Trophoblast cell (in vitro differentiated cells and primary cell): Measurements from ENCODE around the gene PTP4A2.

Experiments used
- DNase-seq, 2 donors: peaks; one replicate each; pipeline ENCODE4 v3.0.0-alpha.2; 2016
- H2AFZ ChIP-seq: 2 replicates; pipeline ENCODE4 v1.6.1; 2013; ENCODE audit warnings: low read length, moderate library complexity, mild to moderate bottlenecking; ENCODE audit not compliant: insufficient read depth, poor library complexity
- H2AK5ac ChIP-seq: 2 replicates; pipeline ENCODE4 v1.6.1; 2013; ENCODE audit warnings: mild to moderate bottlenecking, low read length
- H2BK120ac ChIP-seq: 2 replicates; pipeline ENCODE4 v1.6.1; 2013; ENCODE audit warnings: low read length, mild to moderate bottlenecking, moderate library complexity; ENCODE audit not compliant: insufficient read depth, poor library complexity
- H2BK12ac ChIP-seq: 2 replicates; pipeline ENCODE4 v1.6.1; 2013; ENCODE audit warnings: mild to moderate bottlenecking, low read length, moderate library complexity
- H2BK5ac ChIP-seq: 2 replicates; pipeline ENCODE4 v1.6.1; 2013; ENCODE audit warnings: low read length, low read depth, moderate library complexity, mild to moderate bottlenecking; ENCODE audit not compliant: poor library complexity
- H3K14ac ChIP-seq: 2 replicates; pipeline ENCODE4 v1.6.1; 2013; ENCODE audit warnings: mild to moderate bottlenecking, low read length
- H3K18ac ChIP-seq: 2 replicates; pipeline ENCODE4 v1.6.1; 2013; ENCODE audit warnings: mild to moderate bottlenecking, low read length
- H3K23ac ChIP-seq: 2 replicates; pipeline ENCODE4 v1.6.1; 2013; ENCODE audit warnings: low read length
- H3K27ac ChIP-seq: 2 replicates; pipeline ENCODE4 v1.5.1; 2013; ENCODE audit warnings: low read depth, mild to moderate bottlenecking, inconsistent platforms, low read length, moderate library complexity
- H3K27me3 ChIP-seq: 2 replicates; pipeline ENCODE4 v1.6.1; 2013; ENCODE audit warnings: inconsistent platforms, mild to moderate bottlenecking, low read length, moderate library complexity; ENCODE audit not compliant: insufficient read depth
- H3K36me3 ChIP-seq, 2 experiments: 1 replicate in 1 of 2; 2 replicates in 1 of 2; pipeline ENCODE4 v1.6.1; 2013; ENCODE audit warnings: low read length in 2 of 2, mild to moderate bottlenecking in 2 of 2, moderate library complexity in 1 of 2; ENCODE audit not compliant: insufficient read depth in 2 of 2, control insufficient read depth in 1 of 2
- H3K4ac ChIP-seq: 2 replicates; pipeline ENCODE4 v1.6.1; 2013; ENCODE audit warnings: low read depth, mild to moderate bottlenecking, low read length, moderate library complexity
- H3K4me1 ChIP-seq, 2 experiments: 1 replicate in 1 of 2; 2 replicates in 1 of 2; pipeline ENCODE4 v1.6.1; 2013; ENCODE audit warnings: low read length in 2 of 2, mild to moderate bottlenecking in 2 of 2, moderate library complexity in 1 of 2; ENCODE audit not compliant: insufficient read depth in 2 of 2, control insufficient read depth in 1 of 2
- H3K4me2 ChIP-seq: 2 replicates; pipeline ENCODE4 v1.6.1; 2013; ENCODE audit warnings: inconsistent platforms, mild to moderate bottlenecking, low read length, moderate library complexity
- H3K4me3 ChIP-seq: 2 replicates; pipeline ENCODE4 v1.5.1; 2013; ENCODE audit warnings: mild to moderate bottlenecking, low read depth, low read length, inconsistent platforms
- H3K79me1 ChIP-seq: one replicate; pipeline ENCODE4 v1.6.1; 2013; ENCODE audit warnings: low read length
- H3K79me2 ChIP-seq: 2 replicates; pipeline ENCODE4 v1.6.1; 2013; ENCODE audit warnings: low read length, mild to moderate bottlenecking; ENCODE audit not compliant: control insufficient read depth, insufficient read depth, poor library complexity
- H3K9ac ChIP-seq: 2 replicates; pipeline ENCODE4 v1.6.1; 2013; ENCODE audit warnings: mild to moderate bottlenecking, low read length
- H3K9me3 ChIP-seq: 2 replicates; pipeline ENCODE4 v1.6.1; 2013; ENCODE audit warnings: low read depth, mild to moderate bottlenecking, control low read depth, inconsistent platforms, low read length; ENCODE audit not compliant: insufficient read depth
- H4K12ac ChIP-seq: 2 replicates; pipeline ENCODE4 v1.6.1; 2013; ENCODE audit warnings: low read depth, mild to moderate bottlenecking, low read length, moderate library complexity
- H4K8ac ChIP-seq: 2 replicates; pipeline ENCODE4 v1.6.1; 2013; ENCODE audit warnings: low read depth, mild to moderate bottlenecking, low read length, moderate library complexity
- H4K91ac ChIP-seq: one replicate; pipeline ENCODE4 v1.6.1; 2013; ENCODE audit warnings: low read depth, mild to moderate bottlenecking, low read length, moderate library complexity
- WGBS: extraction: QIAGEN DNeasy Blood & Tissue Kit; methylation state at CpG from one replicate; pipeline ENCODE4 v1.1.7; 2013; ENCODE audit warnings: missing lambda C conversion rate; ENCODE audit not compliant: insufficient read length, insufficient coverage; ENCODE audit errors: extremely low coverage; 5-methylcytosine and 5-hydroxymethylcytosine counted together

The PTP4A2 gene

DNA sequence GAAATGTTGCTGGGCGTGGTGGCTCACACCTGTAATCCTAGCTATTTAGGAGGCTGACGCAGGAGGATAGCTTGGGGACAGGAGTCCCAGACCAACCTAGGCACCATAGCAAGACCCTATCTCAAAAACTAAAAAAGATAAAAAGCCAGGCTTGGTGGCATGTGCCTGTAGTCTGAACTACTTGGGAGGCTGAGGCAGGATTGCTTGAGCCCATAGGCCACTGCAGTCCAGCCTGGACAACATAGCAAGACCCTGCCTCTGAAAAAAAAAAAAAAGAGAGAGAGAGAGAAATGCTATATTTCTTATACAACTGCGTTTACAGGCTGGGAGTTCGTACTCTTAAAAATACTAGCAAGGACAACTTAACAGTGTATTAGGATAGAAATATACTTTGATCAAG lies 76.1 kb downstream of the PTP4A2 start:
- no peak overlapping the region for H4K8ac ChIP-seq
- WGBS = no CpG with 5 or more reads among the region's 4 CpGs
- no peak overlapping the region for H3K4me3 ChIP-seq
- H4K12ac ChIP-seq = no peak overlapping the region
- no peak overlapping the region for H3K9ac ChIP-seq
- H4K91ac ChIP-seq = no peak overlapping the region
- no peak for DNase-seq
- H3K4ac ChIP-seq = no peak overlapping the region
- H3K79me2 ChIP-seq = no peaks in the 10 kb centered on the region
- no peak overlapping the region for H2AK5ac ChIP-seq
- H3K14ac ChIP-seq = no peak overlapping the region
- no peak overlapping the region for H2AFZ ChIP-seq
- H2BK120ac ChIP-seq = no peak overlapping the region
- H3K36me3 ChIP-seq = no peaks in the 10 kb centered on the region
- H3K18ac ChIP-seq = no peak overlapping the region
- H3K9me3 ChIP-seq = no peaks in the 10 kb centered on the region
- no peaks in the 10 kb centered on the region for H3K4me1 ChIP-seq
- H3K79me1 ChIP-seq = no peaks in the 10 kb centered on the region
- H3K23ac ChIP-seq = no peak overlapping the region
- H3K27me3 ChIP-seq = no peaks in the 10 kb centered on the region
- no peak overlapping the region for H3K27ac ChIP-seq
- H2BK5ac ChIP-seq = no peak overlapping the region
- H3K4me2 ChIP-seq = no peak overlapping the region
- no peak overlapping the region for H2BK12ac ChIP-seq

DNA sequence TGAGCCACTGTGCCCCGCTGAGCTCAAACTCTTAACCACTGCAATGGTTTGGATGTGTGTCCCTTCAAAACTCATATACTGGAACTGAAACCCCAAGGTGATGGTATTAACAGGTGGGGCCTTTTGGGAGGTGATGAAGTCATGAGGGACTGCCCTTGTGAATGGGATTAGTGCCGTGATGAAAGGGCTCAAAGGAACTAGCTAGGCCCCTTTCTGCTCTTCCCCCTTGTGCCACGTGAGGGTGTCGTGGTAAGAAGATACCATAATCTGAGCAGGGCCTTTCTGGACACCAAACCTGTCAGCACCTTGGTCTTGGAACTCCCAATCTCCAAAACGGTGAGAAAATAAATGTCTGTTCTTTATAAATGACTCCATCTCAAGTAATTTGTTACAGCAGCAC lies 76.8 kb downstream of the PTP4A2 start:
- Histone ChIP-seq H4K12ac (no peak overlapping the region), H3K79me1 (no peaks in the 10 kb centered on the region), H2BK12ac (no peak overlapping the region), H3K14ac (no peak overlapping the region), H3K9me3 (no peaks in the 10 kb centered on the region), H3K4me1 (no peaks in the 10 kb centered on the region), H3K27ac (no peak overlapping the region), H4K8ac (no peak overlapping the region), H3K4me2 (no peak overlapping the region), H3K79me2 (no peaks in the 10 kb centered on the region), H3K4ac (no peak overlapping the region), H3K18ac (no peak overlapping the region), H2BK5ac (no peak overlapping the region), H3K36me3 (no peaks in the 10 kb centered on the region), H2AFZ (no peak overlapping the region), H2BK120ac (no peak overlapping the region), H3K27me3 (no peaks in the 10 kb centered on the region), H3K23ac (no peak overlapping the region), H2AK5ac (no peak overlapping the region), H3K9ac (no peak overlapping the region), H4K91ac (no peak overlapping the region), H3K4me3 (no peak overlapping the region)
- WGBS = no CpG with 5 or more reads among the region's 5 CpGs
- no peak for DNase-seq

DNA sequence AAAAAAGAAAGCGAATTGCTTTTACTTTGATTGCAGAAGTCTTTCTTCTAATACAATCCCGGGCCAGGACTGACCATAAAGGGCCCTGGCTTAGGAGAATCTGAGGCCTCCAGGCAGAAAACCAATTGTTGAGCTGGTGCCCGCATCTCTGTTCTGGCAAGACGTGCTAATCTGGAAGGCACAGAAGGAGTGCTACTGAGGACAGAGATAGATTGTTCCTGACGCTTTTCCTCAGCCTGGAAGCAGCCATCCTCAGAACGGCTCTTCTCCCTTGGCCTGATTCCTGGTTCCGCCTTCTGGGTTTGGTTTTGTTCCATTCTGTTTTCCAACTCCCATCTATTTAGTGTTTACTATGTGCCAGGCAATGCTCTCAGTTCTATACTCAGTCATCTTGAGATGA lies 77.6 kb downstream of the PTP4A2 start:
- Histone ChIP-seq H2BK120ac (no peak overlapping the region), H4K8ac (no peak overlapping the region), H3K27ac (no peak overlapping the region), H3K9me3 (no peaks in the 10 kb centered on the region), H3K4me3 (no peak overlapping the region), H3K14ac (no peak overlapping the region), H3K4me1 (no peaks in the 10 kb centered on the region), H2AFZ (no peak overlapping the region), H4K91ac (no peak overlapping the region), H3K18ac (no peak overlapping the region), H3K79me1 (no peaks in the 10 kb centered on the region), H3K79me2 (no peaks in the 10 kb centered on the region), H3K4me2 (no peak overlapping the region), H2BK5ac (no peak overlapping the region), H3K4ac (no peak overlapping the region), H2AK5ac (no peak overlapping the region), H3K36me3 (no peaks in the 10 kb centered on the region), H3K27me3 (no peaks in the 10 kb centered on the region), H3K9ac (no peak overlapping the region), H3K23ac (no peak overlapping the region), H2BK12ac (no peak overlapping the region), H4K12ac (no peak overlapping the region)
- no CpG with 5 or more reads among the region's 7 CpGs for WGBS
- peak; percentile 41 to 68 for DNase-seq

DNA sequence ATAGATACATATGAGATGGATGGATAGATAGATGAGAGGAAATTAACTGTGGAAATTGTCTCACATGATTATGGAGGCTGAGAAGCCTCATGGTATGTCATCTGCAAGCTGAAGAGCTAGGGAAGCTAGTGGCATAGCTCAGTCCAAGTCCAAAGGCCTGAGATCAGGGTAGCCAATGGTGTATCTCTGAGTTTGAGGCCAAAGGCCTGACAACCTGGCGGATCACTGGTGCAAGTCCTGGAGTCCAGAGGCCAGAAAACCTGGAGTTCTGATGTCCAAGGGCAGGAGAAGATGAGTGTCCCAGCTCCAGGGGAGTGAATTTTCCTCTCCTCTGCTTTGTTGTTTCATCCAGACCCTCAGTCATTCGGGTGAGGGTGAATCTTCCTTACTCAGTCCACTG lies 78.4 kb downstream of the PTP4A2 start:
- H3K23ac ChIP-seq = no peak overlapping the region
- H4K91ac ChIP-seq = no peak overlapping the region
- H3K9me3 ChIP-seq = no peaks in the 10 kb centered on the region
- no peak overlapping the region for H2BK5ac ChIP-seq
- WGBS = no CpG with 5 or more reads among the region's 2 CpGs
- H2AFZ ChIP-seq = no peak overlapping the region
- H3K14ac ChIP-seq = no peak overlapping the region
- no peaks in the 10 kb centered on the region for H3K4me1 ChIP-seq
- H4K12ac ChIP-seq = no peak overlapping the region
- H3K79me2 ChIP-seq = no peaks in the 10 kb centered on the region
- no peak overlapping the region for H3K4me2 ChIP-seq
- no peak overlapping the region for H3K27ac ChIP-seq
- H3K79me1 ChIP-seq = no peaks in the 10 kb centered on the region
- H3K18ac ChIP-seq = no peak overlapping the region
- H3K4ac ChIP-seq = no peak overlapping the region
- no peak overlapping the region for H3K9ac ChIP-seq
- no peak overlapping the region for H3K4me3 ChIP-seq
- H3K36me3 ChIP-seq = no peaks in the 10 kb centered on the region
- no peak overlapping the region for H4K8ac ChIP-seq
- no peak overlapping the region for H2AK5ac ChIP-seq
- no peak for DNase-seq
- H3K27me3 ChIP-seq = no peaks in the 10 kb centered on the region
- no peak overlapping the region for H2BK120ac ChIP-seq
- no peak overlapping the region for H2BK12ac ChIP-seq
